Measurements from ENCODE around the gene KHK. TPM values are rescaled to one million over a fixed set of nuclear protein-coding genes. Genes with fewer than 3 reads are reported as not detected.

KHK gene
- total and polyA plus RNA-seq, 9 of the 15 experiments (the other 6 are each of a cell fraction or from before 2014, with no cell fraction given), result 1.5 to 10.7 (median 5.2) TPM

- TF ChIP-seq MLLT1 (IDR thresholded peaks at IDR 0.05), result no peak
- no peak for TF ChIP-seq MAX (CRISPR knock-in tag; IDR thresholded peaks at IDR 0.05)
- TF ChIP-seq CBFA2T3 (IDR thresholded peaks at IDR 0.05), result peak; percentile 18; the same call in 1 of the 2 replicates
- TF ChIP-seq ZNF146 (CRISPR knock-in tag; IDR thresholded peaks at IDR 0.05; ENCODE audit: unreplicated experiment), result no peak
- 0 out of 2 replicates have a peak, but pooled peaks have one; percentile 26 for TF ChIP-seq ZKSCAN1 (IDR thresholded peaks at IDR 0.05; ENCODE audit: low read depth, low read length)
- TF ChIP-seq E2F8 (IDR thresholded peaks at IDR 0.05; ENCODE audit: low read depth, partially characterized antibody), result no peak
- TF ChIP-seq STAT6 (CRISPR knock-in tag; IDR thresholded peaks at IDR 0.05), result no peak
- TF ChIP-seq CCNT2 (IDR thresholded peaks at IDR 0.05; ENCODE audit: borderline replicate concordance, extremely low read depth, insufficient read length, low read depth, low read length), result no peak
- TF ChIP-seq ZFP1 (CRISPR knock-in tag; IDR thresholded peaks at IDR 0.05), result no peak
- no peak for TF ChIP-seq MAFK (IDR thresholded peaks at IDR 0.05; ENCODE audit: low read length)
- TF ChIP-seq FOXO4 (CRISPR knock-in tag; IDR thresholded peaks at IDR 0.05), result no peak
- TF ChIP-seq NRF1 (conservative IDR thresholded peaks at IDR 0.05 in 1 of 2, IDR thresholded peaks at IDR 0.05 in 1 of 2), result no peak
- TF ChIP-seq MYBL2 (IDR thresholded peaks at IDR 0.05; ENCODE audit: low read depth), result no peak
- no peak for TF ChIP-seq MYBL2 (CRISPR knock-in tag; IDR thresholded peaks at IDR 0.05; ENCODE audit: borderline replicate concordance)
- no peak for TF ChIP-seq ZBTB1 (CRISPR knock-in tag; IDR thresholded peaks at IDR 0.05; ENCODE audit: borderline replicate concordance, low read depth)
- no peak; the same call in 1 of the 2 replicates for TF ChIP-seq RNF2 (IDR thresholded peaks at IDR 0.05)
- TF ChIP-seq DDX20 (tag; IDR thresholded peaks at IDR 0.05; ENCODE audit: low read depth), result no peak
These were observed 36.1 kb upstream of the KHK start (continued) for GRCh38 chr2:27050281-27050995.
